Glutamatergic neuron (in vitro differentiated cells): ENCODE data around the gene ADRA2B. TPM values are rescaled to one million over a fixed set of nuclear protein-coding genes. Genes with fewer than 3 reads are reported as not detected.

Experiments used
- DNase-seq: peaks from one replicate; pipeline ENCODE4 v3.0.0; 2022
- H3K27ac Mint-ChIP-seq: one replicate; pipeline ENCODE4 v1.8.0; 2020; ENCODE audit warnings: mild to moderate bottlenecking, mixed read lengths, inconsistent platforms; ENCODE audit not compliant: unreplicated experiment
- H3K27me3 Mint-ChIP-seq: one replicate; pipeline ENCODE4 v1.8.0; 2020; ENCODE audit warnings: mild to moderate bottlenecking, moderate library complexity, mixed read lengths, inconsistent platforms; ENCODE audit not compliant: unreplicated experiment
- H3K36me3 Mint-ChIP-seq: one replicate; pipeline ENCODE4 v1.8.0; 2020; ENCODE audit warnings: mild to moderate bottlenecking, mixed read lengths, inconsistent platforms; ENCODE audit not compliant: unreplicated experiment
- H3K4me1 Mint-ChIP-seq: one replicate; pipeline ENCODE4 v1.8.0; 2020; ENCODE audit warnings: mild to moderate bottlenecking, low read depth, mixed read lengths, inconsistent platforms; ENCODE audit not compliant: unreplicated experiment
- H3K4me3 Mint-ChIP-seq: one replicate; pipeline ENCODE4 v1.8.0; 2020; ENCODE audit warnings: mild to moderate bottlenecking, mixed read lengths, inconsistent platforms; ENCODE audit not compliant: unreplicated experiment
- H3K9me3 Mint-ChIP-seq: one replicate; pipeline ENCODE4 v1.8.0; 2020; ENCODE audit warnings: mild to moderate bottlenecking, moderate library complexity, mixed read lengths, inconsistent platforms; ENCODE audit not compliant: unreplicated experiment
- total RNA-seq: library from RNA; stranded (reverse); fragmentation: NEBNext Ultra II Directional; extraction: Animal tissue kit (Norgen Biotek cat#: 25700); gene quantifications from one replicate; pipeline ENCODE4 v1.2.1, GENCODE V29; 2021; ENCODE audit not compliant: unreplicated experiment
- TF ChIP-seq, protein P1 (sequence below): fragments of 200-600 bp; sonication (generic); IDR thresholded peaks from one replicate; pipeline ENCODE4 v1.5.0; 2021; ENCODE audit not compliant: partially characterized antibody, unreplicated experiment

Gene ADRA2B
- total RNA-seq, 1 donor from 2014 or later = 0.91 TPM

DNA sequence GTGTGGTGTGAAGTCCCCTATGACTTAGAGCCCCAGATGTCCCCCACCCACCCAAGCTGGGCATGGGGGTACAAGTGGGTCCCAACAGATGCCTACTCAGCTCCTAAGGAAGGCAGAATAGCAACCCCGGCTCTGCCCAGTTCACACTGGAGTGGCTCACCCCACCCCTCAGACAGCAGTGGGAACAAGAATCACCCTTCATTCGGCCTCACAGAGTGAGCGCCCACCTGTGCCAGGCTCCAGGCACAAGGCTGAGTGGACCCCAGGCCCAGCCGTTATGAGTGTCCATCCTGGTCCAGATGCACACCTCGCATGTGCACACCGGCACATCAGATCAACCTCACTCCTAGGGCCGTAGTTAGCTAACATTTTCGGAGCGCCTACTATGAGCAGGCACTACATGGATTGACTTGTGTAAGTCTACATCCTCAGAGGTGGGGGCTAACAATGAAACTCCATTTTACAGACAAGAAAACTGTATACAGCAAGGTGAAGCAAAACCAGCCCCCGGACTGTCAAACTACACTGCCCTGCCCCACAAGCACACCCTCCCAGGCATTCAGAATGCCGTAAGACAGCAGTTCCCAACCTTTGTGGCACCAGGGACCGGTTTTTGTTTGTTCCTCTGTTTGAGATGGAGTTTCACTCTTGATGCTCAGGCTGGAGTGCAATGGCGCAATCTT lies 24.7 kb upstream of the ADRA2B start:
- peaks cover 9% of the 10 kb centered on the region for H3K27me3 Mint-ChIP-seq
- H3K9me3 Mint-ChIP-seq = no peaks in the 10 kb centered on the region
- TF ChIP-seq, protein P1, sequence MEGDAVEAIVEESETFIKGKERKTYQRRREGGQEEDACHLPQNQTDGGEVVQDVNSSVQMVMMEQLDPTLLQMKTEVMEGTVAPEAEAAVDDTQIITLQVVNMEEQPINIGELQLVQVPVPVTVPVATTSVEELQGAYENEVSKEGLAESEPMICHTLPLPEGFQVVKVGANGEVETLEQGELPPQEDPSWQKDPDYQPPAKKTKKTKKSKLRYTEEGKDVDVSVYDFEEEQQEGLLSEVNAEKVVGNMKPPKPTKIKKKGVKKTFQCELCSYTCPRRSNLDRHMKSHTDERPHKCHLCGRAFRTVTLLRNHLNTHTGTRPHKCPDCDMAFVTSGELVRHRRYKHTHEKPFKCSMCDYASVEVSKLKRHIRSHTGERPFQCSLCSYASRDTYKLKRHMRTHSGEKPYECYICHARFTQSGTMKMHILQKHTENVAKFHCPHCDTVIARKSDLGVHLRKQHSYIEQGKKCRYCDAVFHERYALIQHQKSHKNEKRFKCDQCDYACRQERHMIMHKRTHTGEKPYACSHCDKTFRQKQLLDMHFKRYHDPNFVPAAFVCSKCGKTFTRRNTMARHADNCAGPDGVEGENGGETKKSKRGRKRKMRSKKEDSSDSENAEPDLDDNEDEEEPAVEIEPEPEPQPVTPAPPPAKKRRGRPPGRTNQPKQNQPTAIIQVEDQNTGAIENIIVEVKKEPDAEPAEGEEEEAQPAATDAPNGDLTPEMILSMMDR = no peak
- H3K36me3 Mint-ChIP-seq = no peaks in the 10 kb centered on the region
- H3K4me1 Mint-ChIP-seq = no peaks in the 10 kb centered on the region
- no peak overlapping the region for H3K4me3 Mint-ChIP-seq
- no peak overlapping the region for H3K27ac Mint-ChIP-seq
- peak; percentile 2 for DNase-seq

DNA sequence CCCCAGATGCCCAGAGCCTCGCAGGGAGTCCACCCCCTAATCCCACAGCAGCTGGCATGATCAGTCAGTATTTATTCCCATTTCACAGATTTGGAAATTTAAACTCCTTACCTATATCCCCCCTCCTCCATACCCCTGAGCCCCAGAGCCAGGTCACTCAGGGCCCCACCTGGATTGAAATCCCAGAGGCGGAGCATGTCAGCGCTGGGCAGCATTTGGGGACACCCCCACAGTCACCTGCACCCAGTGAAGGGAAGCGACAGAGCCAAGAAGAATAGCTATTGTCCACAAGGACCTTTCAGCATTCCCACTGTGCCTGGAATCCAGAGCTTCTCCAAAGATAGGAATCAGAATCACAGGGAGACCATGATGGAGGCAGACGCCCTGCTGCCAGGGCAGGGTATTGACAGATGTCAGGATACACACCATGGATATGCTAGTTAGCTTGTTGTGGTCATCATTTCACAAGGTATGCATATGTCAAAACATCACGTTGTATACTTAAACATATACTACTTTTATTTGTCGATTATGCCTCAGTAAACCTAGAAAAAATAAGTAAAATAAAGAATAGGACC lies 22.9 kb upstream of the ADRA2B start:
- no peaks in the 10 kb centered on the region for H3K4me1 Mint-ChIP-seq
- H3K36me3 Mint-ChIP-seq = no peaks in the 10 kb centered on the region
- no peak for DNase-seq
- H3K27me3 Mint-ChIP-seq = peaks cover 6% of the 10 kb centered on the region
- H3K27ac Mint-ChIP-seq = no peak overlapping the region
- no peaks in the 10 kb centered on the region for H3K9me3 Mint-ChIP-seq
- TF ChIP-seq, protein P1 = no peak
- no peak overlapping the region for H3K4me3 Mint-ChIP-seq

DNA sequence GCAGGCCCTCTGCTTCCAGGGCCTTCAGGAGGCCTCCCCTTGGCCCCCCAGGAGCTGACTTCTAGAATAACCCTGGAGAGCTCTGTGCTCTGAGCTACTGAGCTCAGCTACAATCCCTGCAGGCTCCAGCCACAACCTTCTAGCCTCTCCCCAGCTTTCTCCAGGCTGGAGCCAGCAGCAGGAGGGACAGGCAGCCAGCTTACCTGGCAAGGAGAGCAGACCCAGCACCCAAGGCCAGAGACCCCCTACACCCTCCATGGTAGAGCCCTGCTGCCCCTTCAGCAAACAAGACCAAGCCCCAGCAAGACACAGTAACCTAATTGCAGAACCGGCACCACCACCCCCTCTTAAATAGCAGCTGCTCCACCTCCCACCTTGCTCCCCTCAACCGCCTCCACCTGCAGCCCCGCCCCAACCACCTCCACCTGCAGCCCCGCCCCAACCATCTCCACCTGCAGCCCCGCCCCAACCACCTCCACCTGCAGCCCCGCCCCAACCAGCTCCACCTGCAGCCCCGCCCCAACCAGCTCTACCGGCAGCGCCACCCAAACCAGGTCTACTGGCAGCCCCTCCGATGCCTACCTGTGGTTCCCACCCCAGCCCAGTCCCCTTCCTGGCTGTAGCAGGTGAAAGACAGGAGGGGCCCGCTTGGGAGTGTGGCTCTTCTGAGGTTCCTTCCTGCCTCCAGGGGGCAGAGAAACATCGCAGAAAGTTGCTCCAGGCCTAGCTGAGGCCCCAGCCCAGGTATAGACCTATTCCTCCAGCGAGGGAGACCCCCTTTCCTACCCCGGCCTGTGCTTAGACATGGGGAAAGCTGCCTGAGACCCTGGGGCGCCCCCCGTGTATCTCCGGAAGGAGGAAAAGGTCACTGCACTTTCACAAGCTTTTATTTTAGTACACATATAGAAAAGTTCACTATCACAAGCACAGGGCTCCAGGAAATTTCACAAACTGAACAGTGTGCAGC lies 22.1 kb upstream of the ADRA2B start, which contains the start of gene ASTL:
ASTL (minus strand) TSS at position 324 of the 967 bp plus-strand sequence; CDS start at position 258, 66 bp downstream.
- Mint-ChIP-seq H3K4me3 (no peak within 1 kb of the TSS), H3K36me3 (no peaks in the 10 kb centered on the region), H3K27me3 (peaks cover 4% of the 10 kb centered on the region), H3K9me3 (no peaks in the 10 kb centered on the region), H3K27ac (no peak within 1 kb of the TSS), H3K4me1 (no peaks in the 10 kb centered on the region)
- TF ChIP-seq, protein P1 = no peak
- no peak for DNase-seq

DNA sequence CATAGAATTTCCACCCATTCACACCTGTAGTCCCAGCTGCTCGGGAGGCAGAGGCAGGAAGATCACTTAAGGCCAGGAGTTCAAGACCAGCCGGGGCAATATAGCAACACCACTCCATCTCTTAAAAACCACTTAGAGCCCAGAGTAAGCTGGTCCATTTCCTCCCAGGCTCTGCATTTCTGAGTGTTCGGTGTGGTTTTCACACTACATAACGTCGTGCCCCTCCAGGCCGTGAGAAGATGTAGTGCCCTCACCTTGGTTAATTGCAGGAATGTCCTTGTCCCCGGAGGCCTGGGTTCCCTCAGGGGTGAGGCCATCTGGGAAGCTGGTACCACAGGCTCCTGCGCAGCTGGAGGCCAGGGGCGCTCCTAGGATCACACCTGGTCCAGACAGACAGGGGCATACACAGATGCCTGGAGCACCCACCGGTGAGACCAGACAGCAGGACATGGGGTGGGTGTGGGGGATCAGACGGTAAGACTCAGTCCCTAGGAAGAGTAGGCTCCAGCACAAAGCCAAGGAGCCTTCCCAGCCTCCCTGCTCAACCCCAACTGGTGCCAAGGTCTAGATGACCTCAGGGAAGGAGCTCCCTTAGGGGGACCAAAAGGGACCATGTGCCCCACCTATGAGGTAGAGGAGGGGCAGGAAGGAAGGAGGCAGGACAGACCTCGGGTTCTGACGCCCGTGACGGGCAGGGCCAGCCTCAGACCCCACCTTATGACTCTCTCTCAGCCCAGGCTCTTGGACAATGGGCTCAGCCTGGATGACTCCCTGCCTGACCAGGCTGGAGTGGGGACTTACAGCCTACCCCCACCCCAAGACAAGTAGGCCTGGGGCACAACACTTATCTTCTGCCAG lies 21.2 kb upstream of the ADRA2B start:
- H3K4me1 Mint-ChIP-seq = no peaks in the 10 kb centered on the region
- no peak overlapping the region for H3K4me3 Mint-ChIP-seq
- H3K9me3 Mint-ChIP-seq = no peaks in the 10 kb centered on the region
- no peak for DNase-seq
- H3K36me3 Mint-ChIP-seq = no peaks in the 10 kb centered on the region
- H3K27ac Mint-ChIP-seq = no peak overlapping the region
- H3K27me3 Mint-ChIP-seq = peaks cover 1% of the 10 kb centered on the region
- TF ChIP-seq, protein P1 = no peak
